ENCODE measurements around the gene ELAC1.

Gene ELAC1

GRCh38 chr18:50973367-50974126, 5.7 kb downstream of the ELAC1 start:
- Histone ChIP-seq H3K27me3 (no peaks in the 10 kb centered on the region), H3K4me3 (ENCODE audit: low read depth, low read length) (no peak overlapping the region), H3K4me1 (no peaks in the 10 kb centered on the region), H3K9me3 (no peaks in the 10 kb centered on the region), H3K36me3 (peaks cover 5% of the 10 kb centered on the region; the same call in 1 of the 2 replicates)
- TF ChIP-seq, protein P1, sequence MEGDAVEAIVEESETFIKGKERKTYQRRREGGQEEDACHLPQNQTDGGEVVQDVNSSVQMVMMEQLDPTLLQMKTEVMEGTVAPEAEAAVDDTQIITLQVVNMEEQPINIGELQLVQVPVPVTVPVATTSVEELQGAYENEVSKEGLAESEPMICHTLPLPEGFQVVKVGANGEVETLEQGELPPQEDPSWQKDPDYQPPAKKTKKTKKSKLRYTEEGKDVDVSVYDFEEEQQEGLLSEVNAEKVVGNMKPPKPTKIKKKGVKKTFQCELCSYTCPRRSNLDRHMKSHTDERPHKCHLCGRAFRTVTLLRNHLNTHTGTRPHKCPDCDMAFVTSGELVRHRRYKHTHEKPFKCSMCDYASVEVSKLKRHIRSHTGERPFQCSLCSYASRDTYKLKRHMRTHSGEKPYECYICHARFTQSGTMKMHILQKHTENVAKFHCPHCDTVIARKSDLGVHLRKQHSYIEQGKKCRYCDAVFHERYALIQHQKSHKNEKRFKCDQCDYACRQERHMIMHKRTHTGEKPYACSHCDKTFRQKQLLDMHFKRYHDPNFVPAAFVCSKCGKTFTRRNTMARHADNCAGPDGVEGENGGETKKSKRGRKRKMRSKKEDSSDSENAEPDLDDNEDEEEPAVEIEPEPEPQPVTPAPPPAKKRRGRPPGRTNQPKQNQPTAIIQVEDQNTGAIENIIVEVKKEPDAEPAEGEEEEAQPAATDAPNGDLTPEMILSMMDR (IDR thresholded peaks at IDR 0.05; ENCODE audit: low read depth, low read length), result no peak
- DNase-seq, result no peak

DNA sequence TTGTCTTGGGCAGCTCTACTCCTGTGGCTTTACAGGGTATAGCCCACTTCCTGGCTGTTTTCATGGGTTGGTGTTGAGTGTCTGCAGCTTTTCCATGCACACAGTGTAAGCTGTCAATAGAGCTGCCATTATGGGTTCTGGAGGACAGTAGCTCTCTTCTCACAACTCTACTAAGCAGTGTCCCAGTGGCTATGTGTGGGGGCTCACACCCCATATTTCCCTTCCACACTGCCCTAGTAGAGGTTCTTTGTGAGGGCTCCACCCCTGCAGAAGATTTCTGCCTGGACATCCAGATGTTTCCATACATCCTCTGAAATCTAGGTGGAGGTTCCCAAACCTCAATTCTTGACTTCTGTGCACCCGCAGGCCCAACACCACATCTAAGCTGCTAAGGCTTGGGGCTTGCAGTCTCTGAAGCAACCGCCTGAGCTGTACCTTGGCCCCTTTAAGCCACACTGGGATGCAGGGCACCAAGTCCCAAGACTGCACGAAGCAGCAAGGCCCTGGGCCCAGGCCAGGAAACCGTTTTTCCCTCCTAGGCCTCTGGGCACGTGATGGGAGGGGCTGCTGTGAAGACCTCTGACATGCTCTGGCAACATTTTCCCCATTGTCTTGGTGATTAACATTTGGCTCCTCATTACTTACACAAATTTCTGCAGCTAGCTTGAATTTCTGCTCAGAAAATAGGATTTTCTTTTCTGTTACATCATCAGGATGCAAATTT, 9.4 kb downstream of the ELAC1 start:
- H3K4me1 ChIP-seq, result no peaks in the 10 kb centered on the region
- H3K36me3 ChIP-seq, result peaks cover 5% of the 10 kb centered on the region; the same call in 1 of the 2 replicates
- TF ChIP-seq, protein P1 (IDR thresholded peaks at IDR 0.05; ENCODE audit: low read depth, low read length), result no peak
- no peak for DNase-seq
- H3K4me3 ChIP-seq (ENCODE audit: low read depth, low read length), result no peak overlapping the region
- no peaks in the 10 kb centered on the region for H3K27me3 ChIP-seq
- H3K9me3 ChIP-seq, result no peaks in the 10 kb centered on the region

- no peaks in the 10 kb centered on the region for H3K9me3 ChIP-seq
- no peak for DNase-seq
- H3K27me3 ChIP-seq, result no peaks in the 10 kb centered on the region
- no peaks in the 10 kb centered on the region for H3K4me1 ChIP-seq
- no peak overlapping the region for H3K4me3 ChIP-seq (ENCODE audit: low read depth, low read length)
- peaks cover 5% of the 10 kb centered on the region; the same call in 1 of the 2 replicates for H3K36me3 ChIP-seq
- TF ChIP-seq, protein P1 (IDR thresholded peaks at IDR 0.05; ENCODE audit: low read depth, low read length), result no peak
Observed at GRCh38 chr18:50981381-50981780, 13.5 kb downstream of the ELAC1 start.

- H3K27me3 ChIP-seq, result no peaks in the 10 kb centered on the region
- no peaks in the 10 kb centered on the region for H3K9me3 ChIP-seq
- H3K4me3 ChIP-seq (ENCODE audit: low read depth, low read length), result no peak overlapping the region
- H3K4me1 ChIP-seq, result no peaks in the 10 kb centered on the region
- H3K36me3 ChIP-seq, result peaks cover 1% of the 10 kb centered on the region; the same call in 1 of the 2 replicates
- TF ChIP-seq, protein P1 (IDR thresholded peaks at IDR 0.05; ENCODE audit: low read depth, low read length), result no peak
- DNase-seq, result no peak
Observed at GRCh38 chr18:50982086-50982801, 14.4 kb downstream of the ELAC1 start.

GRCh38 chr18:50982802-50983179, 15.0 kb downstream of the ELAC1 start:
- TF ChIP-seq, protein P1 (IDR thresholded peaks at IDR 0.05; ENCODE audit: low read depth, low read length), result 0 out of 2 replicates have a peak, but pooled peaks have one; percentile 8
- no peaks in the 10 kb centered on the region for H3K27me3 ChIP-seq
- no peak for DNase-seq
- no peaks in the 10 kb centered on the region for H3K36me3 ChIP-seq
- H3K4me1 ChIP-seq, result no peaks in the 10 kb centered on the region
- H3K4me3 ChIP-seq (ENCODE audit: low read depth, low read length), result no peak overlapping the region
- H3K9me3 ChIP-seq, result no peaks in the 10 kb centered on the region
